Liver (tissue), 9 donors: ENCODE data around the gene WWOX. TPM values are rescaled to one million over a fixed set of nuclear protein-coding genes. Genes with fewer than 3 reads are reported as not detected.

ENCODE experiments used
- DNase-seq: peaks from one replicate; pipeline ENCODE4 v3.0.0-alpha.2; 2017; ENCODE audit warnings: low spot score
- H3K27ac ChIP-seq, 2 donors: one replicate each; pipeline ENCODE4 v1.7.0; 2013; ENCODE audit warnings: inconsistent platforms in 2 of 2, low read length in 2 of 2, control low read depth in 1 of 2, low read depth in 1 of 2, mild to moderate bottlenecking in 1 of 2
- H3K27me3 ChIP-seq, 4 donors: one replicate each; pipeline versions ENCODE4 v1.6.1 to v1.7.0; 2013; ENCODE audit warnings: low read length in 3 of 4, inconsistent platforms in 1 of 4, mild to moderate bottlenecking in 1 of 4, moderate library complexity in 1 of 4; ENCODE audit not compliant: control insufficient read depth in 4 of 4, insufficient read depth in 4 of 4
- H3K36me3 ChIP-seq, 4 donors: one replicate each; pipeline versions ENCODE4 v1.6.1 to v1.7.0; 2013; ENCODE audit warnings: low read length in 3 of 4, mild to moderate bottlenecking in 3 of 4, low read depth in 1 of 4, moderate library complexity in 1 of 4; ENCODE audit not compliant: control insufficient read depth in 4 of 4, insufficient read depth in 3 of 4
- H3K4me1 ChIP-seq, 4 donors: one replicate each; pipeline versions ENCODE4 v1.6.1 to v1.7.0; 2013; ENCODE audit warnings: low read length in 3 of 4, mild to moderate bottlenecking in 3 of 4, moderate library complexity in 1 of 4; ENCODE audit not compliant: control insufficient read depth in 4 of 4, insufficient read depth in 4 of 4
- H3K4me3 ChIP-seq, 3 donors: one replicate each; pipeline versions ENCODE4 v1.6.1 to v1.7.0; 2013; ENCODE audit warnings: low read length in 3 of 3, control low read depth in 1 of 3, low read depth in 1 of 3, mild to moderate bottlenecking in 1 of 3
- H3K9ac ChIP-seq, 2 donors: one replicate each; pipeline ENCODE4 v1.7.0; 2013; ENCODE audit warnings: low read length in 2 of 2, mild to moderate bottlenecking in 2 of 2, moderate library complexity in 2 of 2, control low read depth in 1 of 2, low read depth in 1 of 2
- H3K9me3 ChIP-seq, 4 donors: one replicate each; pipeline versions ENCODE4 v1.6.1 to v1.7.0; 2013; ENCODE audit warnings: low read length in 3 of 4; ENCODE audit not compliant: control insufficient read depth in 4 of 4
- ATF3 ChIP-seq: IDR thresholded peaks from 2 replicates; pipeline ENCODE4 v1.6.1; 2016; ENCODE audit warnings: antibody characterized with exemption
- CTCF ChIP-seq: fragments of 150-350 bp; IDR thresholded peaks from 2 replicates; pipeline ENCODE4 v1.5.1; 2017; ENCODE audit warnings: improper control_type of control experiment, low read depth, low read length; ENCODE audit not compliant: missing input control
- EGR1 ChIP-seq, 2 donors: IDR thresholded peaks; 2 replicates each; pipeline ENCODE4 v1.6.1; 2016 to 2018; ENCODE audit warnings: antibody characterized with exemption in 2 of 2, low read depth in 2 of 2
- FOXA1 ChIP-seq: IDR thresholded peaks from 2 replicates; pipeline ENCODE4 v1.6.1; 2016; ENCODE audit warnings: antibody characterized with exemption
- FOXA2 ChIP-seq: IDR thresholded peaks from 2 replicates; pipeline ENCODE4 v1.6.1; 2016; ENCODE audit warnings: antibody characterized with exemption
- GABPA ChIP-seq, 2 donors: IDR thresholded peaks in 1 of 2; conservative IDR thresholded peaks in 1 of 2; 2 replicates each; pipeline ENCODE4 v1.6.1; 2016; ENCODE audit warnings: antibody characterized with exemption in 2 of 2, mild to moderate bottlenecking in 1 of 2, moderate library complexity in 1 of 2
- HNF4A ChIP-seq, 2 donors: conservative IDR thresholded peaks; 2 replicates each; pipeline ENCODE4 v1.6.1; 2016; ENCODE audit warnings: antibody characterized with exemption in 2 of 2, mild to moderate bottlenecking in 2 of 2
- HNF4G ChIP-seq: IDR thresholded peaks from 2 replicates; pipeline ENCODE4 v1.6.1; 2016; ENCODE audit warnings: antibody characterized with exemption
- JUND ChIP-seq, 2 donors: IDR thresholded peaks; 2 replicates each; pipeline ENCODE4 v1.6.1; 2016; ENCODE audit warnings: antibody characterized with exemption in 2 of 2
- MAX ChIP-seq: IDR thresholded peaks from 2 replicates; pipeline ENCODE4 v1.6.1; 2016; ENCODE audit warnings: antibody characterized with exemption
- NR2F2 ChIP-seq: IDR thresholded peaks from 2 replicates; pipeline ENCODE4 v1.6.1; 2016; ENCODE audit warnings: antibody characterized with exemption
- RAD21 ChIP-seq, 2 donors: IDR thresholded peaks; 2 replicates each; pipeline ENCODE4 v1.6.1; 2016; ENCODE audit warnings: antibody characterized with exemption in 2 of 2, mild to moderate bottlenecking in 2 of 2
- REST ChIP-seq: IDR thresholded peaks from 2 replicates; pipeline ENCODE4 v1.6.1; 2016; ENCODE audit warnings: antibody characterized with exemption, mild to moderate bottlenecking
- RXRA ChIP-seq, 2 donors: IDR thresholded peaks; 2 replicates each; pipeline ENCODE4 v1.6.1; 2017 to 2018; ENCODE audit warnings: antibody characterized with exemption in 2 of 2, mild to moderate bottlenecking in 1 of 2
- SP1 ChIP-seq: IDR thresholded peaks from 2 replicates; pipeline ENCODE4 v1.6.1; 2018; ENCODE audit warnings: antibody characterized with exemption, mild to moderate bottlenecking
- TAF1 ChIP-seq: conservative IDR thresholded peaks from 2 replicates; pipeline ENCODE4 v1.6.1; 2016; ENCODE audit warnings: antibody characterized with exemption, mild to moderate bottlenecking
- YY1 ChIP-seq: IDR thresholded peaks from 2 replicates; pipeline ENCODE4 v1.6.1; 2016; ENCODE audit warnings: antibody characterized with exemption, mild to moderate bottlenecking
- ZBTB33 ChIP-seq: IDR thresholded peaks from 2 replicates; pipeline ENCODE4 v1.6.1; 2016; ENCODE audit warnings: antibody characterized with exemption
- WGBS: extraction: QIAGEN DNeasy Blood & Tissue Kit; methylation state at CpG from one replicate; pipeline ENCODE4 v1.1.7; 2013; 5-methylcytosine and 5-hydroxymethylcytosine counted together
- polyA plus RNA-seq, 2 donors: library from polyadenylated mRNA; stranded (reverse) in 1 of 2; unstranded in 1 of 2; fragments of 200-250 nt in 1 of 2; fragments of >200 nt in 1 of 2; fragmentation: Nextera tagmentation in 1 of 2; extraction: Ambion mirVana in 1 of 2; gene quantifications; one replicate each; pipeline versions ENCODE4 v1.2.1 to v1.2.3, GENCODE V29; 2013 to 2015
- total RNA-seq, 2 donors: library from RNA; depleted of rRNA; stranded (reverse); fragments of >200 nt; gene quantifications; one replicate each; pipeline ENCODE4 v1.2.3, GENCODE V29; 2014
- donor health status: healthy.
- donor health status: healthy.
- donor health status: healthy.
- donor health status: healthy.
- donor health status: healthy.

Gene WWOX
- total and polyA plus RNA-seq, 4 donors, result 9.8 to 46.0 (median 15.3) TPM

GRCh38 chr16:78729687-78730086 lies 630.2 kb downstream of the WWOX start:
- no peaks in the 10 kb centered on the region for H3K36me3 ChIP-seq
- no peak overlapping the region for H3K4me3 ChIP-seq
- no peaks in the 10 kb centered on the region for H3K9me3 ChIP-seq
- H3K27ac ChIP-seq, result no peak overlapping the region
- DNase-seq, result no peak
- no peaks in the 10 kb centered on the region for H3K27me3 ChIP-seq
- H3K9ac ChIP-seq, result no peak overlapping the region
- WGBS, result 19% methylated on average over 2 of the region's 2 CpGs
- H3K4me1 ChIP-seq, result peaks cover 2 to 8% (median 4%) of the 10 kb centered on the region in 4 donors
- TF ChIP-seq FOXA2, result peak; percentile 88
- TF ChIP-seq REST, result peak; percentile 19
- no peak for TF ChIP-seq TAF1
- TF ChIP-seq MAX, result peak; percentile 17
- TF ChIP-seq RAD21 (IDR thresholded peaks at IDR 0.05), result peak; percentile 30 to 50
- peak; percentile 69 to 75 for TF ChIP-seq RXRA (IDR thresholded peaks at IDR 0.05)
- peak; percentile 73 for TF ChIP-seq FOXA1
- no peak for TF ChIP-seq ATF3
- peak; percentile 72 for TF ChIP-seq SP1
- no peak for TF ChIP-seq ZBTB33
- no peak for TF ChIP-seq EGR1 (IDR thresholded peaks at IDR 0.05; ENCODE audit: low read depth in 2 of 2)
- no peak for TF ChIP-seq GABPA (IDR thresholded peaks at IDR 0.05 in 1 of 2, conservative IDR thresholded peaks at IDR 0.05 in 1 of 2)
- peak; percentile 37 for TF ChIP-seq YY1
- peak; percentile 54 to 73 for TF ChIP-seq JUND (IDR thresholded peaks at IDR 0.05)
- TF ChIP-seq HNF4A (conservative IDR thresholded peaks at IDR 0.05), result peak; percentile 88 to 91
- no peak for TF ChIP-seq CTCF
- peak; percentile 67 for TF ChIP-seq HNF4G
- peak; percentile 9 for TF ChIP-seq NR2F2
